Smooth muscle cell (in vitro differentiated cells): Measurements from ENCODE around the gene LRRTM4. TPM values are rescaled to one million over a fixed set of nuclear protein-coding genes. Genes with fewer than 3 reads are reported as not detected.

Experiments
- DNase-seq: peaks from one replicate; lab custom pipeline; 2025; ENCODE audit not compliant: unreplicated experiment; lab: John Stamatoyannopoulos, UW
- H2AFZ ChIP-seq: fragments of 200-600 bp; sonication (generic); 2 replicates; pipeline ENCODE4 v1.6.0; 2016; ENCODE audit warnings: antibody characterized with exemption, low read depth, mild to moderate bottlenecking
- H3F3A ChIP-seq: fragments of 200-600 bp; sonication (generic); 2 replicates; pipeline ENCODE4 v1.6.0; 2017; ENCODE audit warnings: antibody characterized with exemption, low read depth
- H3K27ac ChIP-seq: fragments of 200-600 bp; sonication (generic); 2 replicates; pipeline ENCODE4 v1.5.1; 2016; ENCODE audit warnings: low read depth, mild to moderate bottlenecking
- H3K27me3 ChIP-seq: fragments of 200-600 bp; sonication (generic); 2 replicates; pipeline ENCODE4 v1.6.1; 2016; ENCODE audit warnings: low read depth, mild to moderate bottlenecking
- H3K36me3 ChIP-seq: fragments of 200-600 bp; sonication (generic); 2 replicates; pipeline ENCODE4 v1.5.1; 2016; ENCODE audit warnings: low read depth
- H3K4me1 ChIP-seq: fragments of 200-600 bp; sonication (generic); 2 replicates; pipeline ENCODE4 v1.5.1; 2016; ENCODE audit warnings: low read depth
- H3K4me2 ChIP-seq: fragments of 200-600 bp; sonication (generic); 2 replicates; pipeline ENCODE4 v1.6.0; 2016; ENCODE audit warnings: mild to moderate bottlenecking
- H3K4me3 ChIP-seq: fragments of 200-600 bp; sonication (generic); 2 replicates; pipeline ENCODE4 v1.5.1; 2016; ENCODE audit warnings: mild to moderate bottlenecking
- H3K79me2 ChIP-seq: fragments of 200-600 bp; sonication (generic); 2 replicates; pipeline ENCODE4 v1.6.0; 2016; ENCODE audit warnings: low read depth, mild to moderate bottlenecking
- H3K9ac ChIP-seq: fragments of 200-600 bp; sonication (generic); 2 replicates; pipeline ENCODE4 v1.6.0; 2016; ENCODE audit warnings: low read depth
- H3K9me3 ChIP-seq: fragments of 200-600 bp; sonication (generic); replicated peaks from 2 replicates; pipeline ENCODE4 v1.5.1; 2016; ENCODE audit warnings: low read depth
- H4K20me1 ChIP-seq: fragments of 200-600 bp; sonication (generic); 2 replicates; pipeline ENCODE4 v1.6.0; 2016; ENCODE audit warnings: low read depth
- CTCF ChIP-seq: fragments of 200-600 bp; sonication (generic); IDR thresholded peaks from 2 replicates; pipeline ENCODE4 v1.5.1; 2017; ENCODE audit warnings: borderline replicate concordance, mild to moderate bottlenecking, antibody characterized with exemption; ENCODE audit not compliant: insufficient read depth, poor library complexity, severe bottlenecking
- WGBS: methylation state at CpG from one replicate; pipeline ENCODE4 v1.1.7; 2016; ENCODE audit warnings: low lambda C conversion rate; 5-methylcytosine and 5-hydroxymethylcytosine counted together
- polyA plus RNA-seq: library from polyadenylated mRNA; unstranded; fragments of >200 nt; fragmentation: Nextera tagmentation; extraction: Ambion mirVana; gene quantifications from 2 replicates; pipeline ENCODE4 v1.2.1, GENCODE V29; 2016
- total RNA-seq: library from RNA; depleted of rRNA; stranded (reverse); fragments of >200 nt; gene quantifications from 2 replicates; pipeline ENCODE4 v1.2.3, GENCODE V29; 2014

The LRRTM4 gene
- total and polyA plus RNA-seq, 2 experiments from 2014 or later, result 1.4 to 5.5 TPM

DNA sequence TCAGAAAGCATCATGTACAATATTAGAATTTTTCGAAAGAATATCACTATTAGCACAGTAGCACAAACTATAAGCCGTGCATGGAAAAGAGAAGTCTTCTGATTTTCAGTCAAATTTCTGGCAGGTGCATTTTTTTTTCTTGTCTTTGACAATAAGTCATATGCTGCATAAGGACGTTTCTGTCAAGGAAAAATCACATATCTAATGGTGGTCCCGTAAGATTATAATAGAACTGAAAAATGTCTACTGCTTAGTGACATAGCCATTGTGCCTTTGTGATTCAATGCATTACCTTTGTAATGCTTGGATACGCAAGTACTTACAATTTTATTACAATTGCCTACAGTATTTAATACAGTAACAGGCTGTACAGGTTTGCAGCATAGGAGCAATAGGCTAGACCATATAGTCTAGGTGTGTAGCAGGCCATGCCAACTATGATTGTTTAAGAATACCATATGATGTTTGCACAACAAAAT, 329.3 kb downstream of the LRRTM4 start:
- no peak overlapping the region for H3K4me3 ChIP-seq
- H3K27ac ChIP-seq, result no peak overlapping the region
- H3K36me3 ChIP-seq, result no peaks in the 10 kb centered on the region
- no peak for DNase-seq
- no peak overlapping the region for H3K4me2 ChIP-seq
- no peak overlapping the region for H2AFZ ChIP-seq
- H3K9me3 ChIP-seq, result no peaks in the 10 kb centered on the region
- H3F3A ChIP-seq, result no peaks in the 10 kb centered on the region
- no peaks in the 10 kb centered on the region for H3K4me1 ChIP-seq
- no peak for TF ChIP-seq CTCF
- no peaks in the 10 kb centered on the region for H3K79me2 ChIP-seq
- H3K9ac ChIP-seq, result no peak overlapping the region
- no peaks in the 10 kb centered on the region for H4K20me1 ChIP-seq
- WGBS, result 92% methylated on average over 5 of the region's 5 CpGs
- H3K27me3 ChIP-seq, result no peaks in the 10 kb centered on the region

GRCh38 chr2:77191665-77192064, 330.5 kb downstream of the LRRTM4 start:
- Histone ChIP-seq H3K4me1 (no peaks in the 10 kb centered on the region), H4K20me1 (no peaks in the 10 kb centered on the region), H3K27me3 (no peaks in the 10 kb centered on the region), H3K27ac (no peak overlapping the region), H3K9me3 (no peaks in the 10 kb centered on the region), H3F3A (no peaks in the 10 kb centered on the region), H3K36me3 (no peaks in the 10 kb centered on the region), H3K4me2 (no peak overlapping the region), H2AFZ (no peak overlapping the region), H3K79me2 (no peaks in the 10 kb centered on the region), H3K4me3 (no peak overlapping the region), H3K9ac (no peak overlapping the region)
- no peak for DNase-seq
- TF ChIP-seq CTCF, result no peak
- 81% methylated on average over 1 of the region's 1 CpG for WGBS

- no peaks in the 10 kb centered on the region for H3K27me3 ChIP-seq
- DNase-seq, result no peak
- no peaks in the 10 kb centered on the region for H3K4me1 ChIP-seq
- no peak overlapping the region for H3K4me2 ChIP-seq
- no peak overlapping the region for H3K9ac ChIP-seq
- H3K4me3 ChIP-seq, result no peak overlapping the region
- H2AFZ ChIP-seq, result no peak overlapping the region
- TF ChIP-seq CTCF, result no peak
- H3K36me3 ChIP-seq, result no peaks in the 10 kb centered on the region
- no peaks in the 10 kb centered on the region for H3F3A ChIP-seq
- WGBS, result 85% methylated on average over 2 of the region's 2 CpGs
- no peaks in the 10 kb centered on the region for H3K79me2 ChIP-seq
- H4K20me1 ChIP-seq, result no peaks in the 10 kb centered on the region
- H3K27ac ChIP-seq, result no peak overlapping the region
- H3K9me3 ChIP-seq, result no peaks in the 10 kb centered on the region
Measured at GRCh38 chr2:77190721-77191346, 331.3 kb downstream of the LRRTM4 start.

DNA sequence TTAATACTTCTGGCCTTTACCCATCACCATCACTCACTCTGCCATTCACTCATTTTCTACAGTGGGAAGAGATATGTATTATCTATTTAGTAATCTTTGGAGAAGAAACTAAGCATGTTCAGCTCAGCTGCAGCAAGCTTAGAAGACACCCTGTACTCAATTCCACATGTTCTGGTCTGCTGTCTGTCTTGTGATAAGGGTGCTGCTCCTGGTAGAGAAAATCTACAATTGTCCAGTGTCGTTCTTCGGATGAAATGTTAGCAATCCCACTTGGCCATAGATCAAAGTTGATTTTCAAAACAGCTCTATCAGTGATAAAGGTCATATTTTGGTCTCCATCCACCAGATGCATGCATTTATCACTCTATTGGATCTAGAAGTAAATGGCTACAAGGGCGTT, 337.1 kb downstream of the LRRTM4 start:
- Histone ChIP-seq H3K9ac (no peak overlapping the region), H3K9me3 (no peaks in the 10 kb centered on the region), H4K20me1 (no peaks in the 10 kb centered on the region), H3K4me3 (no peak overlapping the region), H3K27ac (no peak overlapping the region), H3K79me2 (no peaks in the 10 kb centered on the region), H3F3A (no peaks in the 10 kb centered on the region), H3K4me2 (no peak overlapping the region), H2AFZ (no peak overlapping the region), H3K36me3 (no peaks in the 10 kb centered on the region), H3K4me1 (no peaks in the 10 kb centered on the region), H3K27me3 (no peaks in the 10 kb centered on the region)
- DNase-seq, result no peak
- 88% methylated on average over 3 of the region's 3 CpGs for WGBS
- no peak for TF ChIP-seq CTCF
